HFFc6 (cell line): ENCODE data around the gene CD164L2. TPM values are rescaled to one million over a fixed set of nuclear protein-coding genes. Genes with fewer than 3 reads are reported as not detected.

Experiments
- DNase-seq: peaks from one replicate; pipeline ENCODE4 v3.0.0-alpha.2; 2018
- H3K27ac Mint-ChIP-seq: 2 replicates; pipeline ENCODE4 v1.8.0; 2020; ENCODE audit warnings: mild to moderate bottlenecking, mixed read lengths
- H3K27me3 Mint-ChIP-seq: 2 replicates; pipeline ENCODE4 v1.8.0; 2021; ENCODE audit warnings: mild to moderate bottlenecking, moderate library complexity, mixed read lengths; ENCODE audit not compliant: insufficient read depth
- H3K36me3 Mint-ChIP-seq: 2 replicates; pipeline ENCODE4 v1.8.0; 2021; ENCODE audit warnings: low read depth, mixed read lengths
- H3K4me1 Mint-ChIP-seq: 2 replicates; pipeline ENCODE4 v1.8.0; 2020; ENCODE audit warnings: low read depth, mixed read lengths
- H3K4me3 Mint-ChIP-seq: 2 replicates; pipeline ENCODE4 v1.8.0; 2020; ENCODE audit warnings: mild to moderate bottlenecking, moderate library complexity, mixed read lengths
- H3K9me3 Mint-ChIP-seq: 2 replicates; pipeline ENCODE4 v1.8.0; 2020; ENCODE audit warnings: mild to moderate bottlenecking, mixed read lengths
- CTCF ChIP-seq: fragments of 200-600 bp; sonication (generic); IDR thresholded peaks from 2 replicates; pipeline ENCODE4 v1.5.0; 2021; ENCODE audit warnings: antibody characterized with exemption, mild to moderate bottlenecking
- total RNA-seq, 6 experiments: library from RNA; stranded (reverse); fragmentation: NEBNext Ultra II Directional; extraction: Animal tissue kit (Norgen Biotek cat#: 25700); gene quantifications; 2 replicates in 1 of 6; 3 replicates in 5 of 6; pipeline ENCODE4 v1.2.3, GENCODE V29; 2021

The CD164L2 gene
- total RNA-seq, 6 experiments from 2014 or later = not detected

GRCh38 chr1:27427816-27428315 is 44.7 kb upstream of the CD164L2 start:
- H3K4me3 Mint-ChIP-seq = peak overlapping the region; percentile 74; the same call in 1 of the 2 replicates
- DNase-seq = no peak
- peaks cover 36% of the 10 kb centered on the region for H3K4me1 Mint-ChIP-seq
- TF ChIP-seq CTCF = no peak
- no peaks in the 10 kb centered on the region for H3K27me3 Mint-ChIP-seq
- H3K9me3 Mint-ChIP-seq = no peaks in the 10 kb centered on the region
- peak overlapping the region; percentile 89 for H3K27ac Mint-ChIP-seq
- H3K36me3 Mint-ChIP-seq = no peaks in the 10 kb centered on the region

- Mint-ChIP-seq H3K4me1 (peaks cover 36% of the 10 kb centered on the region), H3K27ac (peak overlapping the region; percentile 89), H3K27me3 (no peaks in the 10 kb centered on the region), H3K36me3 (no peaks in the 10 kb centered on the region), H3K4me3 (no peak overlapping the region), H3K9me3 (no peaks in the 10 kb centered on the region)
- DNase-seq = no peak
- no peak for TF ChIP-seq CTCF
These were observed 44.2 kb upstream of the CD164L2 start for GRCh38 chr1:27427329-27427728.

GRCh38 chr1:27423709-27424108 is 40.6 kb upstream of the CD164L2 start:
- Mint-ChIP-seq H3K27ac (no peak overlapping the region), H3K4me1 (peaks cover 25% of the 10 kb centered on the region), H3K36me3 (no peaks in the 10 kb centered on the region; the same call in 1 of the 2 replicates)

GRCh38 chr1:27418326-27419185 is 35.4 kb upstream of the CD164L2 start:
- Mint-ChIP-seq H3K9me3 (no peaks in the 10 kb centered on the region), H3K4me1 (peaks cover 34% of the 10 kb centered on the region), H3K4me3 (peak overlapping the region; percentile 72), H3K27ac (peak overlapping the region; percentile 97), H3K27me3 (no peaks in the 10 kb centered on the region), H3K36me3 (peaks cover 33% of the 10 kb centered on the region)
- peak; percentile 87 for DNase-seq
- no peak for TF ChIP-seq CTCF

More at GRCh38 chr1:27423709-27424108, 40.6 kb upstream of the CD164L2 start:
- Mint-ChIP-seq H3K27me3 (no peaks in the 10 kb centered on the region), H3K9me3 (no peaks in the 10 kb centered on the region), H3K4me3 (no peak overlapping the region)
- no peak for TF ChIP-seq CTCF
- DNase-seq = no peak

- H3K36me3 Mint-ChIP-seq = peaks cover 41% of the 10 kb centered on the region
- DNase-seq = no peak
- no peak for TF ChIP-seq CTCF
- H3K27me3 Mint-ChIP-seq = no peaks in the 10 kb centered on the region
- peak overlapping the region; percentile 97 for H3K27ac Mint-ChIP-seq
- peaks cover 34% of the 10 kb centered on the region for H3K4me1 Mint-ChIP-seq
- no peak overlapping the region; the same call in 1 of the 2 replicates for H3K4me3 Mint-ChIP-seq
- no peaks in the 10 kb centered on the region for H3K9me3 Mint-ChIP-seq
These were observed 34.6 kb upstream of the CD164L2 start for GRCh38 chr1:27417713-27418112.
